ENCODE results near the gene CCR4. TPM values are rescaled to one million over a fixed set of nuclear protein-coding genes. Genes with fewer than 3 reads are reported as not detected.

The CCR4 gene
- total RNA-seq, 1 experiment from 2014 or later = not detected

- Histone ChIP-seq H4K20me1 (ENCODE audit: insufficient read depth) (no peaks in the 10 kb centered on the region), H2AFZ (ENCODE audit: low read depth, low read length, poor library complexity, severe bottlenecking) (no peak overlapping the region), H3K4me3 (replicated peaks in 1 of 2; ENCODE audit: low read depth in 1 of 2, low read length in 2 of 2) (no peak overlapping the region), H3K4me1 (ENCODE audit: control insufficient read depth in 1 of 2, insufficient read depth in 2 of 2, low read length in 2 of 2) (no peaks in the 10 kb centered on the region), H3K9me2 (ENCODE audit: insufficient read depth) (no peaks in the 10 kb centered on the region), H3K9me3 (ENCODE audit: control insufficient read depth in 1 of 2, insufficient read depth in 1 of 2, low read depth in 1 of 2, low read length in 2 of 2) (peaks cover 0 to 6% of the 10 kb centered on the region in 2 experiments; a peak in 1 of 4 replicates), H3K9ac (ENCODE audit: low read length) (no peak overlapping the region), H3K79me2 (ENCODE audit: insufficient read depth, low read length) (no peaks in the 10 kb centered on the region), H3K4me2 (ENCODE audit: low read length) (no peak overlapping the region), H3K27ac (ENCODE audit: low read depth, low read length) (no peak overlapping the region), H3K27me3 (ENCODE audit: insufficient read depth, low read length) (no peaks in the 10 kb centered on the region), H3K36me3 (ENCODE audit: control insufficient read depth in 1 of 2, insufficient read depth in 2 of 2, low read length in 2 of 2) (no peaks in the 10 kb centered on the region)
- TF ChIP-seq ZFX (IDR thresholded peaks at IDR 0.05) (no peak), ZBTB33 (IDR thresholded peaks at IDR 0.05; ENCODE audit: extremely low read depth, insufficient replicate concordance, low read length) (no peak)
- ChIA-PET RAD21 (ENCODE audit: low non-redundant PET in 1 of 2, low total read pairs in 2 of 2, uncharacterized antibody in 2 of 2, unreplicated experiment in 2 of 2) (no interaction called here), POLR2A (no interaction called here), CTCF (no interaction called here)
- ATAC-seq = no peak
- intact Hi-C loops (cut with micrococcal nuclease) = no loop called here
- BruUV-seq (replicated peaks) = no TSS peak
- no peak for DNase-seq (ENCODE audit: low read depth, low spot score)
These were observed 52.8 kb downstream of the CCR4 start for GRCh38 chr3:33004205-33004604.

GRCh38 chr3:33004961-33005360 lies 53.5 kb downstream of the CCR4 start:
- H3K9me3 ChIP-seq (ENCODE audit: control insufficient read depth in 1 of 2, insufficient read depth in 1 of 2, low read depth in 1 of 2, low read length in 2 of 2) = peaks cover 0 to 6% of the 10 kb centered on the region in 2 experiments; a peak in 1 of 4 replicates
- no peak overlapping the region for H3K4me3 ChIP-seq (replicated peaks in 1 of 2; ENCODE audit: low read depth in 1 of 2, low read length in 2 of 2)
- no peaks in the 10 kb centered on the region for H4K20me1 ChIP-seq (ENCODE audit: insufficient read depth)
- no TSS peak for BruUV-seq (replicated peaks)
- no peaks in the 10 kb centered on the region for H3K79me2 ChIP-seq (ENCODE audit: insufficient read depth, low read length)
- ATAC-seq (no peak), DNase-seq (ENCODE audit: low read depth, low spot score) (no peak)
- ChIA-PET POLR2A (no interaction called here), RAD21 (ENCODE audit: low non-redundant PET in 1 of 2, low total read pairs in 2 of 2, uncharacterized antibody in 2 of 2, unreplicated experiment in 2 of 2) (no interaction called here), CTCF (no interaction called here)
- no peak overlapping the region for H2AFZ ChIP-seq (ENCODE audit: low read depth, low read length, poor library complexity, severe bottlenecking)
- intact Hi-C loops (cut with micrococcal nuclease) = no loop called here
- H3K4me1 ChIP-seq (ENCODE audit: control insufficient read depth in 1 of 2, insufficient read depth in 2 of 2, low read length in 2 of 2) = no peaks in the 10 kb centered on the region
- H3K27me3 ChIP-seq (ENCODE audit: insufficient read depth, low read length) = no peaks in the 10 kb centered on the region
- TF ChIP-seq EGR1 (IDR thresholded peaks at IDR 0.05; ENCODE audit: low read depth) = no peak
- H3K36me3 ChIP-seq (ENCODE audit: control insufficient read depth in 1 of 2, insufficient read depth in 2 of 2, low read length in 2 of 2) = no peaks in the 10 kb centered on the region
- H3K4me2 ChIP-seq (ENCODE audit: low read length) = no peak overlapping the region
- H3K9me2 ChIP-seq (ENCODE audit: insufficient read depth) = no peaks in the 10 kb centered on the region
- H3K9ac ChIP-seq (ENCODE audit: low read length) = no peak overlapping the region
- H3K27ac ChIP-seq (ENCODE audit: low read depth, low read length) = no peak overlapping the region

Other genes with a start within 250 kb of the CCR4 start
- 0.17 TPM for gene TRIM71, start 133.6 kb upstream of the CCR4 start, total RNA-seq (2021; ENCODE audit: unreplicated experiment)
- gene GLB1, start 145.5 kb downstream of the CCR4 start, total RNA-seq (2021; ENCODE audit: unreplicated experiment) = 35.6 TPM
- gene TMPPE, start 145.5 kb downstream of the CCR4 start, total RNA-seq (2021; ENCODE audit: unreplicated experiment) = 4.1 TPM
- 104 TPM for gene CRTAP, start 162.4 kb downstream of the CCR4 start, total RNA-seq (2021; ENCODE audit: unreplicated experiment)

All from HCT116 (cell line).